Adrenal gland (tissue), 12 donors: ENCODE data around the gene TEDDM1. TPM values are rescaled to one million over a fixed set of nuclear protein-coding genes. Genes with fewer than 3 reads are reported as not detected.

ENCODE experiments used
- DNase-seq, 7 donors: peaks; one replicate each; pipeline ENCODE4 v3.0.0-alpha.2; 2019 to 2020
- H3K27ac ChIP-seq, 5 donors: fragments of 200-600 bp; sonication (generic) in 4 of 5; 1 replicate in 3 of 5; 2 replicates in 2 of 5; pipeline versions ENCODE4 v1.5.1 to v1.8.0; 2016 to 2020; ENCODE audit warnings: mild to moderate bottlenecking in 1 of 5
- H3K27me3 ChIP-seq: fragments of 200-600 bp; 2 replicates; pipeline ENCODE4 v1.8.0; 2021
- H3K36me3 ChIP-seq, 2 donors: fragments of 200-600 bp; replicated peaks in 1 of 2; 1 replicate in 1 of 2; 2 replicates in 1 of 2; pipeline versions ENCODE4 v1.5.1 to v1.8.0; 2018 to 2022
- H3K4me1 ChIP-seq, 2 donors: fragments of 200-600 bp; replicated peaks in 1 of 2; 1 replicate in 1 of 2; 2 replicates in 1 of 2; pipeline versions ENCODE4 v1.5.1 to v1.8.0; 2018 to 2021
- H3K4me3 ChIP-seq, 4 donors: fragments of 200-600 bp; sonication (generic) in 3 of 4; one replicate each; pipeline ENCODE4 v1.5.1; 2016 to 2018
- H3K9me3 ChIP-seq, 3 donors: fragments of 200-600 bp; sonication (generic) in 1 of 3; replicated peaks in 1 of 3; 1 replicate in 2 of 3; 2 replicates in 1 of 3; pipeline versions ENCODE4 v1.5.1 to v1.8.0; 2016 to 2021
- CTCF ChIP-seq, 6 experiments: fragments of 450-650 bp in 4 of 6; fragments of 200-600 bp in 2 of 6; sonication (generic) in 1 of 6; IDR thresholded peaks; 1 replicate in 5 of 6; 2 replicates in 1 of 6; pipeline versions ENCODE4 v1.5.1 to v1.8.0; 2016 to 2021; ENCODE audit warnings: antibody characterized with exemption in 6 of 6, mild to moderate bottlenecking in 2 of 6, moderate library complexity in 1 of 6
- POLR2A ChIP-seq, 2 donors: fragments of 450-650 bp; IDR thresholded peaks; one replicate each; pipeline ENCODE4 v1.6.1; 2017; ENCODE audit warnings: antibody characterized with exemption in 2 of 2, mild to moderate bottlenecking in 2 of 2, moderate library complexity in 1 of 2
- WGBS, 4 donors: extraction: QIAGEN DNeasy Blood & Tissue Kit in 2 of 4; methylation state at CpG; one replicate each; pipeline versions ENCODE4 v1.1.5 to v1.1.7; 2013 to 2017; 5-methylcytosine and 5-hydroxymethylcytosine counted together
- intact Hi-C, 2 donors: fragments of 100-400 bp; cut with DNase I; formaldehyde crosslinking; loops; one replicate each; pipeline versions ENCODE4 v1.14.1 to v1.15.0; 2022 to 2023
- polyA plus RNA-seq, 3 donors: library from polyadenylated mRNA; stranded (reverse); fragments of 200-250 nt in 2 of 3; fragments of 350-450 nt in 1 of 3; fragmentation: Illumina TruSeq in 1 of 3; extraction: RNeasy Lipid Tissue Mini Kit (QIAGEN cat#74804) in 1 of 3; gene quantifications; one replicate each; pipeline ENCODE4 v1.2.3, GENCODE V29; 2013 to 2014
- total RNA-seq, 9 donors: library from RNA; depleted of rRNA in 4 of 9; stranded (reverse); fragments of >200 nt in 4 of 9; fragments of 120-200 nt in 1 of 9; fragmentation: NEBNext Ultra II Directional in 1 of 9; extraction: Animal tissue kit (Norgen Biotek cat#: 25700) in 1 of 9; gene quantifications; one replicate each; pipeline versions ENCODE4 v1.1.0 to v1.2.4, GENCODE V29; 2013 to 2023
- donor health status: healthy with polysubstance abuse.
- donor health status: Bipolar disorder and iron deficiency.
- donor health status: DM: yes; HTN: yes; CAD: no.
- donor health status: DM: no; HTN: no; CAD: no.
- donor health status: DM: no; HTN: no; CAD: no.
- donor health status: DM: yes; HTN: yes; CAD: no.

TEDDM1 gene
- total and polyA plus RNA-seq, 12 donors = not detected

- H3K36me3 ChIP-seq = peaks cover 0 to 50% of the 10 kb centered on the region in 2 donors
- intact Hi-C loops = no loop called here
- peaks cover 5 to 20% of the 10 kb centered on the region in 2 donors for H3K4me1 ChIP-seq
- H3K27me3 ChIP-seq = no peaks in the 10 kb centered on the region
- TF ChIP-seq POLR2A (IDR thresholded peaks at IDR 0.05) = no peak
- TF ChIP-seq CTCF (IDR thresholded peaks at IDR 0.05) = no peak
- peak overlapping the region in 1 of 5 donors; percentile 18 for H3K27ac ChIP-seq
- H3K4me3 ChIP-seq = peak overlapping the region in 1 of 4 donors; percentile 96
- 81 to 83% (median 81%) methylated on average over 5 of the region's 5 CpGs for WGBS, 4 donors
- H3K9me3 ChIP-seq = no peaks in the 10 kb centered on the region
- no peak for DNase-seq
These were observed 11.9 kb downstream of the TEDDM1 start for GRCh38 chr1:182388392-182389134.

DNA sequence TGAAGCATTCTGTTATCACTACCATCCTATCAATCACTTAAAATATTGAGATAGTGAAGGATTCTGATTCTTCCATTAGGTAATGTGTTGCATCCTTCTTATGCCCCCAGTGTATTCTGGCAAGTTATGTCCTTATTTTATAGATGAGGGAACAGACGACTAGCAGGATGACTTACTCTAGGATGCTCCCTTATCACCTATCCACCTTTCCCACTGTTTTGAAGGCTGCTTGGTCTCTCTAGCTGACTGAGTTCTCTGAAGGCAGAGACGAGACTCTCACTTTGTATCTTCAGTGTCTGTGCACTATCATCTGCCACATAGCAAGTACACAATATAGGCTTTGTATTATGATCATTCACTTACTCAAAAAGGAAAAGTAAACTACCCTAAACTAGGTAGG, 12.9 kb downstream of the TEDDM1 start:
- Histone ChIP-seq H3K36me3 (peaks cover 0 to 60% of the 10 kb centered on the region in 2 donors), H3K9me3 (no peaks in the 10 kb centered on the region), H3K27me3 (no peaks in the 10 kb centered on the region), H3K4me1 (peaks cover 5 to 20% of the 10 kb centered on the region in 2 donors), H3K27ac (no peak overlapping the region), H3K4me3 (peak overlapping the region in 1 of 4 donors; percentile 96)
- TF ChIP-seq CTCF (IDR thresholded peaks at IDR 0.05) (no peak), POLR2A (IDR thresholded peaks at IDR 0.05) (peak in 1 of 2 donors; percentile 13)
- intact Hi-C loops = no loop called here
- WGBS, 4 donors = 84 to 94% (median 89%) methylated on average over 2 of the region's 2 CpGs
- DNase-seq = no peak

DNA sequence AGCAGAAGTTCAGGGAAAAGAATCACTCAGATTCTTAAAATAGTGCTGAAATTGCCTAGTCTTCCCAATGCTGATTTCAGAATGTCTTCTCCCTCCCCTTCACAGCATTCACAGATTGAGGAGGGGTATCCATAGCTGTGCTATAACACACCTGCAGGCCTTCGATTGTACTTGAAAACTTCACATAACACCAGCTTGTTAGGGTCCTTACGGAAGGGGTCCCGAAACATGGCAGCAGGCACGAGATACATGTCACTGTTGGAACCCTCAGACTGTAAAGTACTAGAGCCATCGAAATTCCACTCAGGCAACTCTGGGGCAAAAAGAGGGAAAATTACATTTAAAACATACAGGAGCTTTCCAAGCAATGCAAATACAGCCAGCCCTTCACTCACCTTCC, 13.5 kb downstream of the TEDDM1 start:
- 95 to 100% (median 96%) methylated on average over 2 to 5 of the region's 5 CpGs for WGBS, 4 donors
- H3K4me1 ChIP-seq = peaks cover 5 to 20% of the 10 kb centered on the region in 2 donors

More for the DNA sequence above, 13.5 kb downstream of the TEDDM1 start:
- TF ChIP-seq CTCF (IDR thresholded peaks at IDR 0.05) = no peak
- Histone ChIP-seq H3K9me3 (no peaks in the 10 kb centered on the region), H3K27me3 (no peaks in the 10 kb centered on the region), H3K27ac (no peak overlapping the region), H3K36me3 (peaks cover 0 to 64% of the 10 kb centered on the region in 2 donors), H3K4me3 (peak overlapping the region in 1 of 4 donors; percentile 96)
- intact Hi-C loops = no loop called here
- DNase-seq = no peak
